SJSA1 (cell line): ENCODE results near the gene SH3RF3. TPM values are rescaled to one million over a fixed set of nuclear protein-coding genes. Genes with fewer than 3 reads are reported as not detected.

Source experiments
- DNase-seq, 2 experiments: peaks; one replicate each; pipeline ENCODE4 v3.0.0-alpha.2; 2015 to 2020; ENCODE audit warnings: low spot score in 2 of 2, low read depth in 1 of 2
- H3K27ac ChIP-seq: fragments of 250-450 bp; sonication (Bioruptor Pico); 2 replicates; pipeline ENCODE4 v1.5.1; 2020; ENCODE audit warnings: mild to moderate bottlenecking, moderate library complexity
- H3K27me3 ChIP-seq: fragments of 250-450 bp; sonication (Bioruptor Pico); replicated peaks from 2 replicates; pipeline ENCODE4 v1.5.1; 2020; ENCODE audit warnings: mild to moderate bottlenecking, moderate library complexity
- H3K36me3 ChIP-seq: fragments of 250-450 bp; sonication (Bioruptor Pico); 2 replicates; pipeline ENCODE4 v1.5.1; 2020; ENCODE audit warnings: mild to moderate bottlenecking
- H3K4me1 ChIP-seq: fragments of 250-450 bp; sonication (Bioruptor Pico); replicated peaks from 2 replicates; pipeline ENCODE4 v1.6.1; 2021; ENCODE audit warnings: mild to moderate bottlenecking
- H3K4me3 ChIP-seq: fragments of 250-450 bp; sonication (Bioruptor Pico); 2 replicates; pipeline ENCODE4 v1.5.1; 2020; ENCODE audit warnings: mild to moderate bottlenecking
- H3K9me3 ChIP-seq: fragments of 250-450 bp; sonication (Bioruptor Pico); replicated peaks from 2 replicates; pipeline ENCODE4 v1.5.1; 2020; ENCODE audit warnings: mild to moderate bottlenecking
- total RNA-seq: library from RNA; depleted of rRNA; stranded (reverse); fragments of >200 nt; shearing (Covaris generic); gene quantifications from 2 replicates; pipeline ENCODE4 v1.2.3, GENCODE V29; 2014

The SH3RF3 gene
- total RNA-seq, 1 experiment from 2014 or later = 6.1 TPM

DNA sequence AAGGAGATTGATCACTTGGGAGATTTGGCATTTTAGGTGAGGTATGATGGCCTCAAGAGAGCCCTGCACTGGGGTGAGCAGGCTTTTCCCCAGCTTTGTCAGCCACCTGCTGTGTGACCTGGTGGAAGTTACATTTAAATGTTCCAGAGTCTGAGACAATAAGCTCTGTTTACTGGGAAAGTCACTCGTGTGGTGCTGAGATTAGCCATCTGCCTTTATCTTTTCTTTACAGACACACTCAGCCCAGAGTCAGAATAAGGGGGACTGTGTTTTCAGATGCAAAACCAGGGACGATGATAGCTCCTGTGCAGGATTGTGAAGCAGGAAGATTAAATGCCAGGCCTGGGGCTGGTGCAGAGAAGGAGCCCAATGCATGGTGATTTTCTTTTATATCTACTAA is 47.9 kb downstream of the SH3RF3 start:
- no peak for DNase-seq
- no peaks in the 10 kb centered on the region for H3K27me3 ChIP-seq
- no peak overlapping the region for H3K4me3 ChIP-seq
- H3K4me1 ChIP-seq = peaks cover 30% of the 10 kb centered on the region
- no peaks in the 10 kb centered on the region for H3K36me3 ChIP-seq
- no peaks in the 10 kb centered on the region for H3K9me3 ChIP-seq
- H3K27ac ChIP-seq = no peak overlapping the region

DNA sequence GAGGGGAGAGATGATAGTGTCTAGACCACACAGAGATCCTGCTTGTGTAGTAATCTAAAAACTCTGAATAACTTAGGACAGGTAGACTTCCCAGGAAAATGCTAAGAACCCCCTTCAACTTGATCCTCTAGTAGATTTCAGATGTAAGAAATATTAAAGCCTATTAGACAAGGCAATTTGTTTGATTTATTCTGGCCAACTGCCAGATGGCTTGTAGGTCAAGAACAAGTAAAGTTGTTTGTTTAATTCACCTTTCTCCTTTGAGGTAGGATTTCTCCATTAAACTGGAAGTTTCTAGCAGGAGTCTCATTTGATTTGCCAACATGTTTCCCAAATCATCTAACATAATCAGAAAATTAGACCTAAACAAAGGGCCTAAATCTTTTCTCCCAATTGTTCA is 48.6 kb downstream of the SH3RF3 start:
- no peaks in the 10 kb centered on the region for H3K9me3 ChIP-seq
- H3K36me3 ChIP-seq = no peaks in the 10 kb centered on the region
- no peak overlapping the region for H3K27ac ChIP-seq
- no peak overlapping the region for H3K4me3 ChIP-seq
- H3K4me1 ChIP-seq = peaks cover 23% of the 10 kb centered on the region
- no peaks in the 10 kb centered on the region for H3K27me3 ChIP-seq
- no peak for DNase-seq

GRCh38 chr2:109178968-109179367 is 50.0 kb downstream of the SH3RF3 start:
- Histone ChIP-seq H3K27me3 (no peaks in the 10 kb centered on the region), H3K36me3 (no peaks in the 10 kb centered on the region), H3K9me3 (no peaks in the 10 kb centered on the region), H3K4me3 (no peak overlapping the region), H3K4me1 (peaks cover 9% of the 10 kb centered on the region), H3K27ac (no peak overlapping the region)
- no peak for DNase-seq

GRCh38 chr2:109180786-109181185 is 51.8 kb downstream of the SH3RF3 start:
- Histone ChIP-seq H3K36me3 (no peaks in the 10 kb centered on the region), H3K27me3 (no peaks in the 10 kb centered on the region), H3K27ac (no peak overlapping the region), H3K9me3 (no peaks in the 10 kb centered on the region), H3K4me1 (peaks cover 9% of the 10 kb centered on the region), H3K4me3 (no peak overlapping the region)
- no peak for DNase-seq

- Histone ChIP-seq H3K4me3 (no peak overlapping the region), H3K27ac (no peak overlapping the region), H3K36me3 (no peaks in the 10 kb centered on the region), H3K4me1 (peaks cover 14% of the 10 kb centered on the region), H3K27me3 (no peaks in the 10 kb centered on the region), H3K9me3 (no peaks in the 10 kb centered on the region)
- no peak for DNase-seq
Observed at GRCh38 chr2:109182426-109182825, 53.4 kb downstream of the SH3RF3 start.

- Histone ChIP-seq H3K36me3 (no peaks in the 10 kb centered on the region), H3K9me3 (no peaks in the 10 kb centered on the region), H3K27ac (no peak overlapping the region), H3K27me3 (no peaks in the 10 kb centered on the region), H3K4me1 (peaks cover 14% of the 10 kb centered on the region), H3K4me3 (no peak overlapping the region)
- no peak for DNase-seq
Observed at GRCh38 chr2:109183871-109184270, 54.9 kb downstream of the SH3RF3 start.

DNA sequence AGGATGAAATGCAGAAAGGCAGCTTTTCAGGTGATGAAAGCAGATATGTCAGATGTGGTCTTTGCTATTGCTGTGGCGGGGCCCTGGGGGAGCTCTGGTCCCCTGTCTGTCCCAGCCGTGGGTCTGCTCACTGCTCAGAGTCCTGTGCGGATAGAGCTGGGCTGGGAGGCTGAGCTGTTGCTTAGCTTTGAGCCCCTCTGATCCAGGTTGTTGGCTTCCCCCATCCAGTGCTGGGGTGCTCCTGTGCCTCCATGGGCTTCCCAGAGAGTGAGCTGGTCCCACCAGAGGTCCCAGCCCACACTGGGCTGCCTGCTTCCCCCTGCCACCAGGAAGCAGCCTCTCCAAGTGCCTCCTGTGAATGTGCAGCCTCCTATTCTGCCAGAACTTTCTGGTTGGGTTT is 55.4 kb downstream of the SH3RF3 start:
- Histone ChIP-seq H3K36me3 (no peaks in the 10 kb centered on the region), H3K27ac (no peak overlapping the region), H3K4me1 (peaks cover 14% of the 10 kb centered on the region), H3K9me3 (no peaks in the 10 kb centered on the region), H3K4me3 (no peak overlapping the region), H3K27me3 (no peaks in the 10 kb centered on the region)
- no peak for DNase-seq

DNA sequence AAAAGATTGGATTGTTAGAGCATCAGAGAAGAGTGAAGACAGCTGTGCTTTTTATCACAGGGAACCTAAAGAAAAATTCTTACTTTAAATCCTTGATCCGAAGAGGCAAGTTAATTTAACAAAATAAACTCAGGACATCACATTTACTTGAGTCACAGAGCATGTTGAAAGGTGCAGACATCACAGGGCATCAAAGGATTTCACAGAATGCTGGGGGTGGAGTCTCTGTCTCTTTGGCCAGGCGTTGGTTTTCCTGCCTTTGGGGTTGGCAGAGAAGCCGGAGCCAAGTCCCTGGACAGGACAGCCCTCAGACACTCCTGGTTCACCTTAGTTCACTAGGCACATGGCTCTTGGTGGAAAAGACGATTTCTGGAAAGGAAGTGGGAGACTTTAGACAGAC is 56.3 kb downstream of the SH3RF3 start:
- no peaks in the 10 kb centered on the region for H3K9me3 ChIP-seq
- no peak overlapping the region for H3K4me3 ChIP-seq
- peaks cover 14% of the 10 kb centered on the region for H3K4me1 ChIP-seq
- H3K27ac ChIP-seq = peak overlapping the region; percentile 38
- H3K36me3 ChIP-seq = no peaks in the 10 kb centered on the region
- DNase-seq = peak in 1 of 2 experiments; percentile 38
- no peaks in the 10 kb centered on the region for H3K27me3 ChIP-seq

GRCh38 chr2:109185821-109186570 is 57.0 kb downstream of the SH3RF3 start:
- Histone ChIP-seq H3K27me3 (no peaks in the 10 kb centered on the region), H3K4me3 (no peak overlapping the region), H3K36me3 (no peaks in the 10 kb centered on the region), H3K9me3 (no peaks in the 10 kb centered on the region), H3K27ac (peak overlapping the region; percentile 38), H3K4me1 (peaks cover 14% of the 10 kb centered on the region)
- DNase-seq = peak in 1 of 2 experiments; percentile 18

DNA sequence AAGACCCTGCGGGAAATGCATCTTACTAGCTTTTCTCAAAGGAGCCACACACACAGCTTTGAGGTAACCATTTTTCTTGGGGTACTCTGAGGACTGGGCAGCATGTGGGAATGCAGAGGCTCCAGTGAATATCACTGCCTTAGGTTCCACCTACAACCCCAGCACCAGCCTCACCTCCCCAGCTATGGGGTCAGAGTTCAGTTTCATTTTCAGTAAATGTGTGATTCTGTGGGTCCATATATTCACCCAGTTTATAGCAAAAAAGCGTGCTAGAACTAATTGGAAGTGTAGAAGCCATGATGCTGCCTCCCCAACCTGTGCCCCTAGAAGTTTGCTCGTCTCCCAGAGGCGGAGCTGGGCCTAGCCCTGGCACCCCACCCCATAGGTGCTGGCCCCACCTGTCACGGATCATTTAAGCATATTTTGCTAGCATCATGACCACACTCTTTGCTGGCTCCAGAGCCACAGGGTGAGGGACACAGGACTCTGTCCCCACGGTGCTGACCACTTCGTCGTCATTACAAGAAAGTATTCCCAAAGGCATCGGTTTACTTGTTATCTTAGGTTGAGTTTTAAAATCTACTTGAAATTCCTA is 57.7 kb downstream of the SH3RF3 start:
- no peaks in the 10 kb centered on the region for H3K27me3 ChIP-seq
- H3K4me3 ChIP-seq = no peak overlapping the region
- no peaks in the 10 kb centered on the region for H3K9me3 ChIP-seq
- H3K36me3 ChIP-seq = no peaks in the 10 kb centered on the region
- H3K27ac ChIP-seq = no peak overlapping the region
- DNase-seq = no peak
- peaks cover 14% of the 10 kb centered on the region for H3K4me1 ChIP-seq

GRCh38 chr2:109187711-109188495 is 58.9 kb downstream of the SH3RF3 start:
- H3K27me3 ChIP-seq = no peaks in the 10 kb centered on the region
- DNase-seq = no peak
- no peaks in the 10 kb centered on the region for H3K9me3 ChIP-seq
- no peak overlapping the region for H3K27ac ChIP-seq
- H3K36me3 ChIP-seq = no peaks in the 10 kb centered on the region
- no peak overlapping the region for H3K4me3 ChIP-seq
- peaks cover 14% of the 10 kb centered on the region for H3K4me1 ChIP-seq

- Histone ChIP-seq H3K4me1 (peaks cover 14% of the 10 kb centered on the region), H3K9me3 (no peaks in the 10 kb centered on the region), H3K27ac (no peak overlapping the region), H3K27me3 (no peaks in the 10 kb centered on the region), H3K4me3 (no peak overlapping the region), H3K36me3 (no peaks in the 10 kb centered on the region)
- no peak for DNase-seq
Observed at GRCh38 chr2:109188496-109188890, 59.5 kb downstream of the SH3RF3 start.

GRCh38 chr2:109188898-109189297 is 59.9 kb downstream of the SH3RF3 start:
- H3K4me3 ChIP-seq = no peak overlapping the region
- H3K27ac ChIP-seq = no peak overlapping the region
- no peaks in the 10 kb centered on the region for H3K27me3 ChIP-seq
- H3K9me3 ChIP-seq = no peaks in the 10 kb centered on the region
- DNase-seq = no peak
- no peaks in the 10 kb centered on the region for H3K36me3 ChIP-seq
- H3K4me1 ChIP-seq = peaks cover 14% of the 10 kb centered on the region

DNA sequence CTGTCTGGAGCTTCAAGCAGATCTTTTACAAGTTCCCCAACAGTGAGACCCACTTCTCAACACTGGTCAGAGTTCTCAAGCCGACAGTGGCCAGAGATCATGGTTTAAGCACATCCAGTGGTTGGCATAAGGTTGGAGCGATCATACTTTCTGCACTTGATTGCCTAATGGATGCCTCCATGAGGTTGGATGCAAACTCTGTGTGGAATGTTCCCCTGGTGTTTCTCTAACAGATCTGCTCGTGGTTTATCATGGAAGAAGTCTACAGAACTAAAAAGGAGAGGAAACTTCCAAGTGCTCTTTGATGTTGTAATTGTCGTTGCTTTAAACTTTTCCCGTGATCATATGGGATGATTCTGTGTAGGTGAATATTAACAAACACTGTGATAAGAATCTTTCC is 60.7 kb downstream of the SH3RF3 start:
- Histone ChIP-seq H3K4me1 (peaks cover 14% of the 10 kb centered on the region), H3K36me3 (no peaks in the 10 kb centered on the region), H3K4me3 (no peak overlapping the region), H3K9me3 (no peaks in the 10 kb centered on the region), H3K27me3 (no peaks in the 10 kb centered on the region), H3K27ac (no peak overlapping the region)
- DNase-seq = no peak
